GM21529 (cell line): ENCODE measurements around the gene HMMR.
"Not testable (repeated sequence)": the region's sequence is repeated elsewhere in the genome, so short reads cannot be mapped to it uniquely, and the experiment has no call there.

Experiments used
- ATAC-seq: cut with Tn5 transposase; IDR thresholded peaks from one replicate; pipeline ENCODE4 v1.9.1; 2021; ENCODE audit not compliant: unreplicated experiment

HMMR gene

GRCh38 chr5:163460562-163461171, at the start of gene HMMR:
HMMR (plus strand) TSS chr5:163460632; CDS start chr5:163460693, 61 bp downstream.
- ATAC-seq = no peak

GRCh38 chr5:163415673-163416072, 44.8 kb upstream of the HMMR start:
- not testable (repeated sequence) for ATAC-seq

- ATAC-seq = no peak
Observed at GRCh38 chr5:163424836-163425235, 35.6 kb upstream of the HMMR start.

GRCh38 chr5:163426128-163426527, 34.3 kb upstream of the HMMR start:
- ATAC-seq = not testable (repeated sequence)

GRCh38 chr5:163432544-163432943, 27.9 kb upstream of the HMMR start:
- ATAC-seq = no peak

GRCh38 chr5:163433271-163433670, 27.2 kb upstream of the HMMR start:
- no peak for ATAC-seq

- no peak for ATAC-seq
Observed at GRCh38 chr5:163434401-163434866, 26.0 kb upstream of the HMMR start.

- no peak for ATAC-seq
Observed at GRCh38 chr5:163436515-163436914, 23.9 kb upstream of the HMMR start.

GRCh38 chr5:163437011-163437308, 23.5 kb upstream of the HMMR start:
- ATAC-seq = no peak

- peak; percentile 97 for ATAC-seq
Observed at GRCh38 chr5:163437309-163438182, 22.9 kb upstream of the HMMR start, which contains the start of gene CCNG1. CCNG1 (plus strand) TSS chr5:163437595; CDS start chr5:163439257, 1,662 bp downstream.

- no peak for ATAC-seq
Observed at GRCh38 chr5:163439092-163439425, 21.4 kb upstream of the HMMR start.

- ATAC-seq = no peak
Observed at GRCh38 chr5:163440954-163441353, 19.5 kb upstream of the HMMR start.

GRCh38 chr5:163444526-163444925, 15.9 kb upstream of the HMMR start:
- ATAC-seq = no peak

- ATAC-seq = no peak
Observed at GRCh38 chr5:163445345-163445744, 15.1 kb upstream of the HMMR start.

GRCh38 chr5:163447191-163447590, 13.2 kb upstream of the HMMR start:
- no peak for ATAC-seq

GRCh38 chr5:163447875-163448274, 12.6 kb upstream of the HMMR start:
- ATAC-seq = no peak

- ATAC-seq = no peak
Observed at GRCh38 chr5:163448491-163448890, 11.9 kb upstream of the HMMR start.

- ATAC-seq = no peak
Observed at GRCh38 chr5:163451489-163451888, 8.9 kb upstream of the HMMR start.

GRCh38 chr5:163453705-163454104, 6.7 kb upstream of the HMMR start:
- no peak for ATAC-seq

- not testable (repeated sequence) for ATAC-seq
Observed at GRCh38 chr5:163455406-163455805, 5.0 kb upstream of the HMMR start.

- no peak for ATAC-seq
Observed at GRCh38 chr5:163456029-163456589, 4.3 kb upstream of the HMMR start.

- no peak for ATAC-seq
Observed at GRCh38 chr5:163456840-163457239, 3.6 kb upstream of the HMMR start.
